WTC11 (cell line): ENCODE data around the gene RBM18. TPM values are rescaled to one million over a fixed set of nuclear protein-coding genes. Genes with fewer than 3 reads are reported as not detected.

Experiments used
- ATAC-seq: fragments of 200-7000 bp; cut with Tn5 transposase; 2 replicates; pipeline ENCODE4 v1.10.0; 2021; ENCODE audit warnings: mild to moderate bottlenecking, moderate library complexity
- CTCF ChIA-PET: fragments of 300-600 bp; sonication (Branson Sonifier 250); formaldehyde crosslinking; loops from one replicate; lab custom pipeline; 2021; ENCODE audit warnings: antibody characterized with exemption; lab: Charles Lee
- POLR2A ChIA-PET: fragments of 350-600 bp; sonication (Branson Sonifier 250); formaldehyde crosslinking; loops from one replicate; lab custom pipeline; 2021; ENCODE audit warnings: antibody characterized with exemption; lab: Charles Lee
- DNase-seq: peaks from one replicate; pipeline ENCODE4 v3.0.0; 2021; ENCODE audit warnings: low spot score
- H3K27ac Mint-ChIP-seq: 2 replicates; pipeline ENCODE4 v1.8.0; 2021; ENCODE audit warnings: mixed read lengths
- H3K27me3 Mint-ChIP-seq: 2 replicates; pipeline ENCODE4 v1.8.0; 2021; ENCODE audit warnings: low read depth, mild to moderate bottlenecking, moderate library complexity, mixed read lengths
- H3K36me3 Mint-ChIP-seq: 2 replicates; pipeline ENCODE4 v1.8.0; 2021; ENCODE audit warnings: mixed read lengths
- H3K4me1 Mint-ChIP-seq: 2 replicates; pipeline ENCODE4 v1.8.0; 2022; ENCODE audit warnings: mixed read lengths
- H3K4me3 Mint-ChIP-seq: 2 replicates; pipeline ENCODE4 v1.8.0; 2021; ENCODE audit warnings: mild to moderate bottlenecking, moderate library complexity, mixed read lengths
- H3K9me3 Mint-ChIP-seq: 2 replicates; pipeline ENCODE4 v1.8.0; 2021; ENCODE audit warnings: mixed read lengths
- ARID4B ChIP-seq: sonication (generic); formaldehyde crosslinking; IDR thresholded peaks from 2 replicates; pipeline ENCODE4 v1.8.0; 2023; ENCODE audit warnings: missing genetic modification reagents, mild to moderate bottlenecking, borderline replicate concordance
- CBFB ChIP-seq: sonication (generic); formaldehyde crosslinking; IDR thresholded peaks from 2 replicates; pipeline ENCODE4 v1.8.1; 2022; ENCODE audit warnings: mild to moderate bottlenecking, low read depth, missing genetic modification reagents
- ESRRA ChIP-seq: sonication (generic); formaldehyde crosslinking; IDR thresholded peaks from 2 replicates; pipeline ENCODE4 v1.8.1; 2022; ENCODE audit warnings: mild to moderate bottlenecking, missing genetic modification reagents, borderline replicate concordance
- FOXK1 ChIP-seq: sonication (generic); formaldehyde crosslinking; IDR thresholded peaks from 2 replicates; pipeline ENCODE4 v1.8.0; 2022; ENCODE audit warnings: mild to moderate bottlenecking, moderate library complexity, missing genetic modification reagents
- GRHL2 ChIP-seq: fragments of 250-450 bp; sonication (Bioruptor Pico); IDR thresholded peaks from 2 replicates; pipeline ENCODE4 v1.8.0; 2022; ENCODE audit warnings: mild to moderate bottlenecking, moderate library complexity; ENCODE audit not compliant: insufficient replicate concordance, severe bottlenecking
- MAX ChIP-seq: sonication (generic); formaldehyde crosslinking; IDR thresholded peaks from 2 replicates; pipeline ENCODE4 v1.8.0; 2022; ENCODE audit warnings: mild to moderate bottlenecking, missing genetic modification reagents
- NFATC4 ChIP-seq: fragments of 250-450 bp; sonication (Bioruptor Pico); IDR thresholded peaks from 2 replicates; pipeline ENCODE4 v1.9.0; 2021; ENCODE audit warnings: mild to moderate bottlenecking
- NFE2L1 ChIP-seq: sonication (generic); formaldehyde crosslinking; IDR thresholded peaks from 2 replicates; pipeline ENCODE4 v1.8.1; 2023; ENCODE audit warnings: missing genetic modification reagents
- NR3C1 ChIP-seq: sonication (generic); formaldehyde crosslinking; conservative IDR thresholded peaks from 2 replicates; pipeline ENCODE4 v1.8.1; 2023; ENCODE audit warnings: low read depth, mild to moderate bottlenecking, missing genetic modification reagents
- RELA ChIP-seq: sonication (generic); formaldehyde crosslinking; IDR thresholded peaks from 2 replicates; pipeline ENCODE4 v1.8.1; 2022; ENCODE audit warnings: missing genetic modification reagents, mild to moderate bottlenecking, borderline replicate concordance
- SP1 ChIP-seq: sonication (generic); formaldehyde crosslinking; conservative IDR thresholded peaks from 2 replicates; pipeline ENCODE4 v1.8.1; 2022; ENCODE audit warnings: missing genetic modification reagents
- TEAD1 ChIP-seq: sonication (generic); formaldehyde crosslinking; IDR thresholded peaks from 2 replicates; pipeline ENCODE4 v1.8.0; 2022; ENCODE audit warnings: mild to moderate bottlenecking, missing genetic modification reagents
- TP53 ChIP-seq: sonication (generic); formaldehyde crosslinking; IDR thresholded peaks from 2 replicates; pipeline ENCODE4 v1.8.1; 2023; ENCODE audit warnings: mild to moderate bottlenecking, missing genetic modification reagents
- USF2 ChIP-seq: sonication (generic); formaldehyde crosslinking; IDR thresholded peaks from 2 replicates; pipeline ENCODE4 v1.8.1; 2023; ENCODE audit warnings: mild to moderate bottlenecking, missing genetic modification reagents, moderate library complexity
- ZBTB21 ChIP-seq: sonication (generic); formaldehyde crosslinking; IDR thresholded peaks from 2 replicates; pipeline ENCODE4 v1.8.1; 2023; ENCODE audit warnings: mild to moderate bottlenecking, missing genetic modification reagents, borderline replicate concordance
- ZMAT4 ChIP-seq: fragments of 250-450 bp; sonication (Bioruptor Pico); IDR thresholded peaks from 2 replicates; pipeline ENCODE4 v1.9.0; 2021; ENCODE audit warnings: mild to moderate bottlenecking
- ZNF138 ChIP-seq: sonication (generic); formaldehyde crosslinking; conservative IDR thresholded peaks from 2 replicates; pipeline ENCODE4 v1.8.1; 2022; ENCODE audit warnings: mild to moderate bottlenecking, moderate library complexity, missing genetic modification reagents
- ZNF281 ChIP-seq: sonication (generic); formaldehyde crosslinking; IDR thresholded peaks from 2 replicates; pipeline ENCODE4 v1.8.0; 2023; ENCODE audit warnings: mild to moderate bottlenecking, missing genetic modification reagents
- total RNA-seq: library from RNA; stranded (reverse); gene quantifications from 3 replicates; pipeline ENCODE4 v1.2.3, GENCODE V29; 2021

Gene RBM18
- total RNA-seq, 1 experiment from 2014 or later = 11.4 TPM

GRCh38 chr9:122221183-122221811 lies 43.3 kb downstream of the RBM18 start:
- ATAC-seq (peak; percentile 11), DNase-seq (peak; percentile 64)
- Mint-ChIP-seq H3K36me3 (peaks cover 9% of the 10 kb centered on the region), H3K27ac (no peak overlapping the region), H3K4me3 (peak overlapping the region; percentile 64), H3K9me3 (no peaks in the 10 kb centered on the region), H3K27me3 (peaks cover 100% of the 10 kb centered on the region), H3K4me1 (peaks cover 60% of the 10 kb centered on the region)
- ChIA-PET POLR2A (no interaction called here), CTCF (interaction anchor here (0.5 to 3.0 kb wide), 10 partner anchors 44 to 705 kb away, joined by 3 to 15 read pairs (median 4); partner anchors contain the start of genes MRRF and RBM18)
- 0 out of 2 replicates have a peak, but pooled peaks have one; percentile 28 for TF ChIP-seq CBFB (CRISPR knock-in tag)
- no peak for TF ChIP-seq NFATC4 (CRISPR knock-in tag)
- 0 out of 2 replicates have a peak, but pooled peaks have one; percentile 34 for TF ChIP-seq TP53 (CRISPR knock-in tag)
- no peak for TF ChIP-seq NFE2L1 (CRISPR knock-in tag)
- TF ChIP-seq TEAD1 = 0 out of 2 replicates have a peak, but pooled peaks have one; percentile 47
- no peak for TF ChIP-seq ZNF138 (CRISPR knock-in tag)
- peak; percentile 6; the same call in 1 of the 2 replicates for TF ChIP-seq USF2 (CRISPR knock-in tag)
- TF ChIP-seq SP1 (CRISPR knock-in tag) = peak; percentile 35; the same call in 1 of the 2 replicates
- no peak for TF ChIP-seq NR3C1
- 0 out of 2 replicates have a peak, but pooled peaks have one; percentile 23 for TF ChIP-seq MAX (CRISPR knock-in tag)
- 0 out of 2 replicates have a peak, but pooled peaks have one; percentile 25 for TF ChIP-seq FOXK1
- 0 out of 2 replicates have a peak, but pooled peaks have one; percentile 42 for TF ChIP-seq ZBTB21 (CRISPR knock-in tag)
- no peak for TF ChIP-seq GRHL2
- TF ChIP-seq ZNF281 = no peak
- TF ChIP-seq ZMAT4 = no peak

- TF ChIP-seq ARID4B (CRISPR knock-in tag) (no peak), RELA (CRISPR knock-in tag) (no peak), ESRRA (no peak)
- no peak for ATAC-seq
- ChIA-PET POLR2A (no interaction called here), CTCF (interaction anchor here (1.0 to 3.0 kb wide), 9 partner anchors 44 to 136 kb away, joined by 3 to 15 read pairs (median 4); partner anchors contain the start of genes MRRF and RBM18)
- peaks cover 7% of the 10 kb centered on the region; the same call in 1 of the 2 replicates for H3K36me3 Mint-ChIP-seq
- no peaks in the 10 kb centered on the region for H3K9me3 Mint-ChIP-seq
- H3K27ac Mint-ChIP-seq = no peak overlapping the region
- no peak for DNase-seq
- peaks cover 56% of the 10 kb centered on the region for H3K4me1 Mint-ChIP-seq
- H3K27me3 Mint-ChIP-seq = peaks cover 100% of the 10 kb centered on the region
- peak overlapping the region; percentile 64 for H3K4me3 Mint-ChIP-seq
These were observed 43.9 kb downstream of the RBM18 start for GRCh38 chr9:122220673-122221182.
